HepG2 (cell line): ENCODE data around the gene BLID. TPM values are rescaled to one million over a fixed set of nuclear protein-coding genes. Genes with fewer than 3 reads are reported as not detected.

Experiments used
- AKNA ChIP-seq: sonication (generic); formaldehyde crosslinking; IDR thresholded peaks from 2 replicates; pipeline ENCODE4 v1.4.0; 2020; ENCODE audit warnings: missing genetic modification reagents, borderline replicate concordance
- DNMT1 ChIP-seq: sonication (generic); formaldehyde crosslinking; IDR thresholded peaks from 2 replicates; pipeline ENCODE4 v1.5.1; 2020; ENCODE audit warnings: mild to moderate bottlenecking, missing genetic modification reagents
- ETS1 ChIP-seq: sonication (generic); formaldehyde crosslinking; IDR thresholded peaks from 2 replicates; pipeline ENCODE4 v1.4.0; 2020; ENCODE audit warnings: missing genetic modification reagents
- FLYWCH1 ChIP-seq: sonication (generic); formaldehyde crosslinking; IDR thresholded peaks from 2 replicates; pipeline ENCODE4 v1.8.1; 2023; ENCODE audit warnings: mild to moderate bottlenecking, missing genetic modification reagents
- FOXA1 ChIP-seq, 2 experiments: fragments of 450-650 bp in 1 of 2; sonication (generic) in 1 of 2; formaldehyde crosslinking in 1 of 2; IDR thresholded peaks; 2 replicates each; pipeline versions ENCODE4 v1.4.0 to v1.6.1; 2016 to 2020; ENCODE audit warnings: missing genetic modification reagents in 1 of 2
- HNRNPLL ChIP-seq: fragments of 200-400 bp; formaldehyde crosslinking; IDR thresholded peaks from 2 replicates; pipeline ENCODE4 v1.6.1; 2017; ENCODE audit warnings: mild to moderate bottlenecking, low read depth, low read length; ENCODE audit not compliant: poor library complexity, severe bottlenecking
- HOXA3 ChIP-seq: sonication (generic); formaldehyde crosslinking; IDR thresholded peaks from 2 replicates; pipeline ENCODE4 v1.5.0; 2020; ENCODE audit warnings: missing genetic modification reagents
- MTERF4 ChIP-seq: sonication (generic); formaldehyde crosslinking; IDR thresholded peaks from 2 replicates; pipeline ENCODE4 v1.8.0; 2023; ENCODE audit warnings: mild to moderate bottlenecking, missing genetic modification reagents
- TRIM24 ChIP-seq: sonication (generic); formaldehyde crosslinking; IDR thresholded peaks from 2 replicates; pipeline ENCODE4 v1.8.0; 2022; ENCODE audit warnings: mild to moderate bottlenecking, missing genetic modification reagents
- ZBTB38 ChIP-seq: sonication (generic); formaldehyde crosslinking; IDR thresholded peaks from 2 replicates; pipeline ENCODE4 v1.5.1; 2020; ENCODE audit warnings: mild to moderate bottlenecking, missing genetic modification reagents
- ZBTB4 ChIP-seq: sonication (generic); formaldehyde crosslinking; IDR thresholded peaks from 2 replicates; pipeline ENCODE4 v1.4.0; 2020; ENCODE audit warnings: missing genetic modification reagents, mild to moderate bottlenecking, borderline replicate concordance
- ZNF530 ChIP-seq: sonication (generic); formaldehyde crosslinking; IDR thresholded peaks from 2 replicates; pipeline ENCODE4 v1.5.0; 2020; ENCODE audit warnings: low read depth, mild to moderate bottlenecking, missing genetic modification reagents
- ZNF816 ChIP-seq: sonication (generic); formaldehyde crosslinking; IDR thresholded peaks from 2 replicates; pipeline ENCODE4 v1.8.0; 2022; ENCODE audit warnings: missing genetic modification reagents, mild to moderate bottlenecking, borderline replicate concordance
- ZXDC ChIP-seq: sonication (generic); formaldehyde crosslinking; IDR thresholded peaks from 2 replicates; pipeline ENCODE4 v1.5.0; 2020; ENCODE audit warnings: mild to moderate bottlenecking, missing genetic modification reagents
- polyA plus RNA-seq, 8 experiments: library from polyadenylated mRNA; depleted of rRNA in 3 of 8; stranded (reverse) in 7 of 8; unstranded in 1 of 8; fragments of >200 nt; fragmentation: Illumina TruSeq in 4 of 8; extraction: Trizol in 4 of 8; gene quantifications; 2 replicates each; pipeline versions ENCODE4 v1.2.1 to v1.2.3, GENCODE V29; 2011 to 2016; ENCODE audit warnings: low read depth in 4 of 8, missing spikeins in 1 of 8, mixed read lengths in 1 of 8; ENCODE audit not compliant: insufficient read depth in 1 of 8
- total RNA-seq, 5 experiments: library from RNA; depleted of rRNA; stranded (reverse); fragments of >200 nt; fragmentation: Illumina TruSeq; extraction: Trizol; gene quantifications; 2 replicates each; pipeline ENCODE4 v1.2.3, GENCODE V29; 2016; ENCODE audit warnings: low read depth in 1 of 5

Gene BLID
- total and polyA plus RNA-seq, 2 of the 13 experiments (the other 11 are each of a cell fraction or from before 2014, with no cell fraction given): not detected

- no peak for TF ChIP-seq HOXA3 (CRISPR knock-in tag)
- no peak for TF ChIP-seq FLYWCH1 (CRISPR knock-in tag)
- no peak for TF ChIP-seq MTERF4 (CRISPR knock-in tag)
- no peak for TF ChIP-seq ZNF530 (CRISPR knock-in tag)
- TF ChIP-seq TRIM24 (CRISPR knock-in tag): no peak
- no peak for TF ChIP-seq AKNA
- TF ChIP-seq ZBTB38: no peak
- TF ChIP-seq DNMT1 (CRISPR knock-in tag): no peak
- TF ChIP-seq FOXA1 (IDR thresholded peaks at IDR 0.05): no peak
- peak; percentile 47; the same call in 1 of the 2 replicates for TF ChIP-seq FOXA1 (CRISPR knock-in tag; IDR thresholded peaks at IDR 0.05)
- no peak for TF ChIP-seq ETS1 (CRISPR knock-in tag)
- TF ChIP-seq ZNF816 (CRISPR knock-in tag): no peak
- no peak for TF ChIP-seq ZXDC (CRISPR knock-in tag)
- no peak for TF ChIP-seq ZBTB4 (CRISPR knock-in tag)
- TF ChIP-seq HNRNPLL: no peak
These were observed 34.5 kb upstream of the BLID start (continued) for GRCh38 chr11:122150216-122151124.
